H9 (cell line): ENCODE measurements around the gene ISCU. TPM values are rescaled to one million over a fixed set of nuclear protein-coding genes. Genes with fewer than 3 reads are reported as not detected.

Source experiments
- DNase-seq: peaks from one replicate; pipeline ENCODE4 v3.0.0-alpha.2; 2017
- H2AFZ ChIP-seq: one replicate; pipeline ENCODE4 v1.6.1; 2013; ENCODE audit warnings: mild to moderate bottlenecking, low read length, control low read depth, moderate library complexity
- H2AK5ac ChIP-seq: 2 replicates; pipeline ENCODE4 v1.6.1; 2013; ENCODE audit warnings: low read length, control low read depth, mixed read lengths; ENCODE audit not compliant: insufficient read length
- H2BK120ac ChIP-seq: one replicate; pipeline ENCODE4 v1.6.1; 2013; ENCODE audit warnings: low read depth, mild to moderate bottlenecking, low read length, control low read depth, inconsistent platforms; ENCODE audit not compliant: poor library complexity, severe bottlenecking
- H2BK12ac ChIP-seq: 2 replicates; pipeline ENCODE4 v1.6.1; 2013; ENCODE audit warnings: low read length, control low read depth, mixed read lengths, low read depth; ENCODE audit not compliant: insufficient read length
- H2BK15ac ChIP-seq: 2 replicates; pipeline ENCODE4 v1.6.1; 2013; ENCODE audit warnings: low read depth, low read length, control low read depth
- H2BK20ac ChIP-seq: one replicate; pipeline ENCODE4 v1.6.1; 2013; ENCODE audit warnings: low read depth, mild to moderate bottlenecking, low read length, control low read depth, inconsistent platforms; ENCODE audit not compliant: poor library complexity, severe bottlenecking
- H2BK5ac ChIP-seq: 2 replicates; pipeline ENCODE4 v1.6.1; 2013; ENCODE audit warnings: low read length, control low read depth, mixed read lengths; ENCODE audit not compliant: insufficient read length
- H3K14ac ChIP-seq: 2 replicates; pipeline ENCODE4 v1.6.1; 2013; ENCODE audit warnings: low read length, control low read depth; ENCODE audit not compliant: insufficient read depth
- H3K18ac ChIP-seq: 2 replicates; pipeline ENCODE4 v1.6.1; 2013; ENCODE audit warnings: low read depth, mild to moderate bottlenecking, mixed read lengths, low read length, control low read depth; ENCODE audit not compliant: insufficient read length
- H3K23ac ChIP-seq: 2 replicates; pipeline ENCODE4 v1.6.1; 2013; ENCODE audit warnings: low read length, control low read depth, mixed read lengths, low read depth; ENCODE audit not compliant: insufficient read length
- H3K23me2 ChIP-seq: 2 replicates; pipeline ENCODE4 v1.6.1; 2013; ENCODE audit warnings: low read depth, mild to moderate bottlenecking, mixed read lengths, low read length, control low read depth; ENCODE audit not compliant: insufficient read length, poor library complexity, severe bottlenecking
- H3K27ac ChIP-seq: 2 replicates; pipeline ENCODE4 v1.5.1; 2013; ENCODE audit warnings: low read length, control low read depth, mixed read lengths, low read depth; ENCODE audit not compliant: insufficient read length
- H3K27me3 ChIP-seq: 2 replicates; pipeline ENCODE4 v1.6.1; 2013; ENCODE audit warnings: low read length, control low read depth, inconsistent platforms; ENCODE audit not compliant: insufficient read depth
- H3K4ac ChIP-seq: 2 replicates; pipeline ENCODE4 v1.6.1; 2013; ENCODE audit warnings: low read depth, mild to moderate bottlenecking, control low read depth, inconsistent platforms, low read length, moderate library complexity
- H3K4me1 ChIP-seq: 2 replicates; pipeline ENCODE4 v1.6.1; 2013; ENCODE audit warnings: low read length, control low read depth, inconsistent platforms; ENCODE audit not compliant: insufficient read depth
- H3K4me2 ChIP-seq: 2 replicates; pipeline ENCODE4 v1.6.1; 2013; ENCODE audit warnings: low read length, control low read depth, mixed read lengths; ENCODE audit not compliant: insufficient read length, insufficient read depth
- H3K56ac ChIP-seq: 2 replicates; pipeline ENCODE4 v1.6.1; 2013; ENCODE audit warnings: low read depth, mild to moderate bottlenecking, mixed read lengths, low read length, control low read depth; ENCODE audit not compliant: insufficient read length
- H3K79me1 ChIP-seq: 2 replicates; pipeline ENCODE4 v1.6.1; 2013; ENCODE audit warnings: low read depth, mild to moderate bottlenecking, moderate library complexity, low read length, control low read depth, inconsistent platforms; ENCODE audit not compliant: insufficient read depth, poor library complexity, severe bottlenecking
- H3K79me2 ChIP-seq: 2 replicates; pipeline ENCODE4 v1.6.1; 2013; ENCODE audit warnings: low read length, control low read depth, inconsistent platforms; ENCODE audit not compliant: insufficient read depth
- H3K9ac ChIP-seq: 2 replicates; pipeline ENCODE4 v1.6.1; 2013; ENCODE audit warnings: low read length, control low read depth, mixed read lengths; ENCODE audit not compliant: insufficient read length; ENCODE audit errors: extremely low read depth
- H3K9me3 ChIP-seq: one replicate; pipeline ENCODE4 v1.6.1; 2013; ENCODE audit warnings: low read depth, low read length, inconsistent platforms; ENCODE audit not compliant: control insufficient read depth
- H3T11ph ChIP-seq: one replicate; pipeline ENCODE4 v1.6.1; 2013; ENCODE audit warnings: mild to moderate bottlenecking, low read length, control low read depth, inconsistent platforms
- H4K20me1 ChIP-seq: one replicate; pipeline ENCODE4 v1.6.1; 2013; ENCODE audit not compliant: control insufficient read depth, insufficient read length, insufficient read depth
- H4K5ac ChIP-seq: 2 replicates; pipeline ENCODE4 v1.6.1; 2013; ENCODE audit warnings: low read depth, mild to moderate bottlenecking, mixed read lengths, low read length, control low read depth; ENCODE audit not compliant: insufficient read length
- H4K8ac ChIP-seq: replicated peaks from 2 replicates; pipeline ENCODE4 v1.6.1; 2013; ENCODE audit warnings: low read length, control low read depth, mixed read lengths, low read depth; ENCODE audit not compliant: insufficient read length
- H4K91ac ChIP-seq: 2 replicates; pipeline ENCODE4 v1.6.1; 2013; ENCODE audit warnings: low read depth, mild to moderate bottlenecking, moderate library complexity, mixed read lengths, low read length, control low read depth; ENCODE audit not compliant: insufficient read length
- H3K27ac Mint-ChIP-seq, 3 experiments: 2 replicates in 2 of 3; 3 replicates in 1 of 3; pipeline ENCODE4 v1.8.0; 2020 to 2021; ENCODE audit warnings: mixed read lengths in 3 of 3, mild to moderate bottlenecking in 1 of 3, moderate library complexity in 1 of 3
- H3K27me3 Mint-ChIP-seq: 2 replicates; pipeline ENCODE4 v1.8.0; 2021; ENCODE audit warnings: low read depth, mild to moderate bottlenecking, moderate library complexity, mixed read lengths
- H3K36me3 Mint-ChIP-seq, 3 experiments: 2 replicates in 2 of 3; 3 replicates in 1 of 3; pipeline ENCODE4 v1.8.0; 2020 to 2021; ENCODE audit warnings: low read depth in 3 of 3, mixed read lengths in 3 of 3; ENCODE audit not compliant: insufficient read depth in 1 of 3
- H3K4me1 Mint-ChIP-seq, 2 experiments: 2 replicates each; pipeline ENCODE4 v1.8.0; 2020; ENCODE audit warnings: mixed read lengths in 2 of 2
- H3K4me3 Mint-ChIP-seq, 2 experiments: 2 replicates in 1 of 2; 3 replicates in 1 of 2; pipeline ENCODE4 v1.8.0; 2020 to 2021; ENCODE audit warnings: mild to moderate bottlenecking in 2 of 2, mixed read lengths in 2 of 2, moderate library complexity in 1 of 2
- H3K9me3 Mint-ChIP-seq, 2 experiments: 2 replicates in 1 of 2; 3 replicates in 1 of 2; pipeline ENCODE4 v1.8.0; 2020; ENCODE audit warnings: mild to moderate bottlenecking in 2 of 2, mixed read lengths in 2 of 2, moderate library complexity in 1 of 2
- CTCF ChIP-seq: fragments of 200-600 bp; sonication (generic); conservative IDR thresholded peaks from 3 replicates; pipeline ENCODE4 v1.8.0; 2021; ENCODE audit warnings: antibody characterized with exemption, mild to moderate bottlenecking
- WGBS: extraction: QIAGEN DNeasy Blood & Tissue Kit; methylation state at CpG from one replicate; pipeline ENCODE4 v1.1.7; 2013; ENCODE audit warnings: missing lambda C conversion rate, low lambda C conversion rate, mixed read lengths; ENCODE audit not compliant: insufficient read length; ENCODE audit errors: extremely low coverage; 5-methylcytosine and 5-hydroxymethylcytosine counted together
- total RNA-seq: library from RNA; stranded (reverse); gene quantifications from 2 replicates; pipeline ENCODE4 v1.2.1, GENCODE V29; 2021

Gene ISCU
- total RNA-seq, 1 experiment from 2014 or later = 64.9 TPM

GRCh38 chr12:108547686-108548085 is 14.7 kb upstream of the ISCU start:
- H3K56ac ChIP-seq = no peak overlapping the region
- H3K9me3 ChIP-seq = no peaks in the 10 kb centered on the region
- H2AFZ ChIP-seq = no peak overlapping the region
- no peaks in the 10 kb centered on the region for H3K23me2 ChIP-seq
- DNase-seq = no peak
- H3T11ph ChIP-seq = no peak overlapping the region
- no peaks in the 10 kb centered on the region for H3K79me1 ChIP-seq
- Mint-ChIP-seq H3K9me3 (no peaks in the 10 kb centered on the region), H3K4me1 (peaks cover under 1 to 5% of the 10 kb centered on the region in 2 experiments), H3K27me3 (no peaks in the 10 kb centered on the region), H3K4me3 (no peak overlapping the region), H3K27ac (no peak overlapping the region), H3K36me3 (peaks cover 38 to 65% (median 57%) of the 10 kb centered on the region in 3 experiments; a peak in 6 of 7 replicates)
- no peak overlapping the region for H3K18ac ChIP-seq
- H3K4me2 ChIP-seq = no peak overlapping the region
- H3K9ac ChIP-seq = no peak overlapping the region
- H4K91ac ChIP-seq = no peak overlapping the region
- no peak overlapping the region for H3K14ac ChIP-seq
- no peak overlapping the region for H2AK5ac ChIP-seq
- H2BK5ac ChIP-seq = no peak overlapping the region
- no peaks in the 10 kb centered on the region for H3K4me1 ChIP-seq
- H2BK15ac ChIP-seq = no peak overlapping the region
- no peak for TF ChIP-seq CTCF
- H3K79me2 ChIP-seq = peaks cover 10% of the 10 kb centered on the region; the same call in 1 of the 2 replicates
- WGBS = no CpG with 5 or more reads among the region's 9 CpGs
- H4K20me1 ChIP-seq = no peaks in the 10 kb centered on the region
- no peak overlapping the region for H3K4ac ChIP-seq
- no peak overlapping the region for H4K5ac ChIP-seq
- no peak overlapping the region for H3K27ac ChIP-seq
- H2BK120ac ChIP-seq = no peak overlapping the region
- H2BK20ac ChIP-seq = no peak overlapping the region
- no peaks in the 10 kb centered on the region for H3K27me3 ChIP-seq
- H2BK12ac ChIP-seq = no peak overlapping the region
- no peak overlapping the region for H4K8ac ChIP-seq
- no peak overlapping the region for H3K23ac ChIP-seq
